HG02852 (cell line): Measurements from ENCODE around the gene CAMTA1.

Experiments used
- ATAC-seq: cut with Tn5 transposase; IDR thresholded peaks from one replicate; pipeline ENCODE4 v1.9.1; 2021; ENCODE audit warnings: mild to moderate bottlenecking, moderate library complexity; ENCODE audit not compliant: unreplicated experiment

Gene CAMTA1

GRCh38 chr1:6872573-6873261 is 87.5 kb downstream of the CAMTA1 start:
- no peak for ATAC-seq

GRCh38 chr1:6873298-6874015 is 88.2 kb downstream of the CAMTA1 start:
- ATAC-seq = no peak

GRCh38 chr1:6874298-6874697 is 89.0 kb downstream of the CAMTA1 start:
- no peak for ATAC-seq

GRCh38 chr1:6880951-6881690 is 95.9 kb downstream of the CAMTA1 start:
- ATAC-seq = no peak

GRCh38 chr1:6882414-6882813 is 97.2 kb downstream of the CAMTA1 start:
- ATAC-seq = no peak

- no peak for ATAC-seq
These were observed 99.4 kb downstream of the CAMTA1 start for GRCh38 chr1:6884652-6885153.

- no peak for ATAC-seq
These were observed 100.2 kb downstream of the CAMTA1 start for GRCh38 chr1:6885426-6885825.

GRCh38 chr1:6886523-6886922 is 101.3 kb downstream of the CAMTA1 start:
- ATAC-seq = no peak

- ATAC-seq = no peak
These were observed 103.0 kb downstream of the CAMTA1 start for GRCh38 chr1:6888268-6888667.

GRCh38 chr1:6888870-6889269 is 103.6 kb downstream of the CAMTA1 start:
- no peak for ATAC-seq

- ATAC-seq = no peak
These were observed 104.7 kb downstream of the CAMTA1 start for GRCh38 chr1:6889875-6890480.

GRCh38 chr1:6890686-6891085 is 105.4 kb downstream of the CAMTA1 start:
- ATAC-seq = no peak

- ATAC-seq = no peak
These were observed 106.7 kb downstream of the CAMTA1 start for GRCh38 chr1:6891781-6892579.

GRCh38 chr1:6893388-6893787 is 108.1 kb downstream of the CAMTA1 start:
- ATAC-seq = no peak

- no peak for ATAC-seq
These were observed 111.9 kb downstream of the CAMTA1 start for GRCh38 chr1:6897138-6897537.

- no peak for ATAC-seq
These were observed 113.8 kb downstream of the CAMTA1 start for GRCh38 chr1:6898974-6899539.

- no peak for ATAC-seq
These were observed 114.4 kb downstream of the CAMTA1 start for GRCh38 chr1:6899621-6900020.

- ATAC-seq = no peak
These were observed 116.9 kb downstream of the CAMTA1 start for GRCh38 chr1:6902153-6902552.

- no peak for ATAC-seq
These were observed 119.4 kb downstream of the CAMTA1 start for GRCh38 chr1:6904476-6905170.

- ATAC-seq = no peak
These were observed 120.1 kb downstream of the CAMTA1 start for GRCh38 chr1:6905331-6905730.
